ENCODE data around the gene CACNA1B. TPM values are rescaled to one million over a fixed set of nuclear protein-coding genes. Genes with fewer than 3 reads are reported as not detected.

CACNA1B gene
- total and polyA plus RNA-seq, 2 of the 13 experiments (the other 11 are each of a cell fraction or from before 2014, with no cell fraction given), result under 0.01 to 0.04 TPM

GRCh38 chr9:137963525-137963924 is 85.9 kb downstream of the CACNA1B start (continued):
- no peak for TF ChIP-seq ZBTB20 (CRISPR knock-in tag; IDR thresholded peaks at IDR 0.05; ENCODE audit: borderline replicate concordance, low read depth)
- TF ChIP-seq HDAC2 (CRISPR knock-in tag; IDR thresholded peaks at IDR 0.05), result no peak
- TF ChIP-seq ZNF235 (CRISPR knock-in tag; IDR thresholded peaks at IDR 0.05; ENCODE audit: borderline replicate concordance), result no peak
- no peak for TF ChIP-seq ETV5 (CRISPR knock-in tag; IDR thresholded peaks at IDR 0.05; ENCODE audit: borderline replicate concordance)
- TF ChIP-seq ZNF407 (CRISPR knock-in tag; IDR thresholded peaks at IDR 0.05; ENCODE audit: not compliant biosample characterization), result no peak
- no peak for TF ChIP-seq MTF2 (CRISPR knock-in tag; IDR thresholded peaks at IDR 0.05; ENCODE audit: borderline replicate concordance)

Data from HepG2 (cell line).